ENCODE data around the gene IP6K1. TPM values are rescaled to one million over a fixed set of nuclear protein-coding genes. Genes with fewer than 3 reads are reported as not detected.
"Not testable (repeated sequence)": the region's sequence is repeated elsewhere in the genome, so short reads cannot be mapped to it uniquely, and the experiment has no call there.

Gene IP6K1
- total RNA-seq, 1 experiment from 2014 or later, result 30.6 TPM

GRCh38 chr3:49781415-49782199 lies 4.7 kb downstream of the IP6K1 start:
- Histone ChIP-seq H3K9me3 (ENCODE audit: control insufficient read depth in 1 of 2, insufficient read depth in 1 of 2, low read depth in 1 of 2, low read length in 2 of 2) (no peaks in the 10 kb centered on the region), H4K20me1 (ENCODE audit: insufficient read depth) (no peaks in the 10 kb centered on the region), H3K36me3 (ENCODE audit: control insufficient read depth in 1 of 2, insufficient read depth in 2 of 2, low read length in 2 of 2) (peaks cover 3 to 7% of the 10 kb centered on the region in 2 experiments; a peak in 3 of 4 replicates), H3K9ac (ENCODE audit: low read length) (no peak overlapping the region), H2AFZ (ENCODE audit: low read depth, low read length, poor library complexity, severe bottlenecking) (no peak overlapping the region), H3K4me3 (replicated peaks in 1 of 2; ENCODE audit: low read depth in 1 of 2, low read length in 2 of 2) (no peak overlapping the region), H3K79me2 (ENCODE audit: insufficient read depth, low read length) (peaks cover 87% of the 10 kb centered on the region), H3K27ac (ENCODE audit: low read depth, low read length) (no peak overlapping the region), H3K4me1 (ENCODE audit: control insufficient read depth in 1 of 2, insufficient read depth in 2 of 2, low read length in 2 of 2) (peaks cover 2 to 10% of the 10 kb centered on the region in 2 experiments; a peak in 3 of 4 replicates), H3K4me2 (ENCODE audit: low read length) (no peak overlapping the region), H3K27me3 (ENCODE audit: insufficient read depth, low read length) (no peaks in the 10 kb centered on the region), H3K9me2 (ENCODE audit: insufficient read depth) (no peaks in the 10 kb centered on the region)
- TF ChIP-seq CBX3 (IDR thresholded peaks at IDR 0.05; ENCODE audit: low read depth) (no peak), EZH2 (IDR thresholded peaks at IDR 0.05) (no peak), RAD21 (IDR thresholded peaks at IDR 0.05; ENCODE audit: low read depth) (no peak), SRF (IDR thresholded peaks at IDR 0.05; ENCODE audit: low read depth) (no peak)
- ChIA-PET CTCF (interaction anchor here (0.9 kb wide), 1 partner anchor 21 kb away, joined by 3 read pairs; the partner anchor contains the start of gene INKA1), POLR2A (no interaction called here), RAD21 (ENCODE audit: low non-redundant PET in 1 of 2, low total read pairs in 2 of 2, uncharacterized antibody in 2 of 2, unreplicated experiment in 2 of 2) (no interaction called here)
- intact Hi-C loops (cut with micrococcal nuclease), result no loop called here
- ATAC-seq, result no peak
- DNase-seq (ENCODE audit: low read depth, low spot score), result no peak
- BruUV-seq (replicated peaks), result no TSS peak

GRCh38 chr3:49780975-49781365 lies 5.4 kb downstream of the IP6K1 start:
- H3K36me3 ChIP-seq (ENCODE audit: control insufficient read depth in 1 of 2, insufficient read depth in 2 of 2, low read length in 2 of 2); BruUV-seq (replicated peaks); H3K4me1 ChIP-seq (ENCODE audit: control insufficient read depth in 1 of 2, insufficient read depth in 2 of 2, low read length in 2 of 2); H3K9me2 ChIP-seq (ENCODE audit: insufficient read depth); H4K20me1 ChIP-seq (ENCODE audit: insufficient read depth); CTCF ChIA-PET; H3K4me2 ChIP-seq (ENCODE audit: low read length); ATAC-seq; RAD21 ChIA-PET (ENCODE audit: low non-redundant PET in 1 of 2, low total read pairs in 2 of 2, uncharacterized antibody in 2 of 2, unreplicated experiment in 2 of 2); H3K4me3 ChIP-seq (replicated peaks in 1 of 2; ENCODE audit: low read depth in 1 of 2, low read length in 2 of 2); H3K27me3 ChIP-seq (ENCODE audit: insufficient read depth, low read length); H3K9ac ChIP-seq (ENCODE audit: low read length); DNase-seq (ENCODE audit: low read depth, low spot score); intact Hi-C loops (cut with micrococcal nuclease); POLR2A ChIA-PET; H2AFZ ChIP-seq (ENCODE audit: low read depth, low read length, poor library complexity, severe bottlenecking); H3K9me3 ChIP-seq (ENCODE audit: control insufficient read depth in 1 of 2, insufficient read depth in 1 of 2, low read depth in 1 of 2, low read length in 2 of 2); H3K27ac ChIP-seq (ENCODE audit: low read depth, low read length): not testable (repeated sequence)
- H3K79me2 ChIP-seq (ENCODE audit: insufficient read depth, low read length), result peaks cover 87% of the 10 kb centered on the region
